Prostate gland (tissue), 2 donors: ENCODE data around the gene PIAS4. TPM values are rescaled to one million over a fixed set of nuclear protein-coding genes. Genes with fewer than 3 reads are reported as not detected.

Experiments
- DNase-seq: peaks from one replicate; pipeline ENCODE4 v3.0.0-alpha.2; 2019; ENCODE audit warnings: low spot score
- H3K27ac ChIP-seq, 2 donors: fragments of 200-600 bp; sonication (generic); 2 replicates each; pipeline ENCODE4 v1.5.1; 2017 to 2019
- H3K27me3 ChIP-seq: fragments of 200-600 bp; sonication (generic); replicated peaks from 2 replicates; pipeline ENCODE4 v1.5.1; 2019; ENCODE audit not compliant: insufficient read depth
- H3K36me3 ChIP-seq, 2 donors: fragments of 200-600 bp; sonication (generic); 1 replicate in 1 of 2; 2 replicates in 1 of 2; pipeline versions ENCODE4 v1.5.1 to v1.8.1; 2017 to 2019
- H3K4me1 ChIP-seq: fragments of 200-600 bp; sonication (generic); replicated peaks from 2 replicates; pipeline ENCODE4 v1.5.1; 2019
- H3K4me3 ChIP-seq, 2 donors: fragments of 200-600 bp; sonication (generic); 2 replicates each; pipeline ENCODE4 v1.5.1; 2017 to 2019
- H3K9me3 ChIP-seq: fragments of 200-600 bp; sonication (generic); 2 replicates; pipeline ENCODE4 v1.5.1; 2017
- CTCF ChIP-seq, 4 experiments: fragments of 200-600 bp in 2 of 4; fragments of 450-650 bp in 2 of 4; sonication (generic) in 2 of 4; IDR thresholded peaks; 1 replicate in 3 of 4; 2 replicates in 1 of 4; pipeline ENCODE4 v1.5.1; 2016 to 2019; ENCODE audit warnings: antibody characterized with exemption in 4 of 4, mild to moderate bottlenecking in 2 of 4, moderate library complexity in 2 of 4
- POLR2A ChIP-seq: fragments of 450-650 bp; IDR thresholded peaks from one replicate; pipeline ENCODE4 v1.6.1; 2016; ENCODE audit warnings: antibody characterized with exemption, mild to moderate bottlenecking
- POLR2AphosphoS5 ChIP-seq: sonication (generic); formaldehyde crosslinking; IDR thresholded peaks from one replicate; pipeline ENCODE4 v1.6.1; 2017; ENCODE audit warnings: antibody characterized with exemption
- WGBS: methylation state at CpG from one replicate; pipeline ENCODE4 v1.1.5; 2018; 5-methylcytosine and 5-hydroxymethylcytosine counted together
- intact Hi-C: fragments of 100-400 bp; cut with DNase I; formaldehyde crosslinking; loops from one replicate; pipeline ENCODE4 v1.14.2; 2022
- total RNA-seq, 2 donors: library from RNA; depleted of rRNA; stranded (reverse); fragments of >200 nt; gene quantifications; one replicate each; pipeline ENCODE4 v1.1.0, GENCODE V29; 2016

The PIAS4 gene
- total RNA-seq, 2 donors from 2014 or later, result 25.3 to 70.0 TPM

DNA sequence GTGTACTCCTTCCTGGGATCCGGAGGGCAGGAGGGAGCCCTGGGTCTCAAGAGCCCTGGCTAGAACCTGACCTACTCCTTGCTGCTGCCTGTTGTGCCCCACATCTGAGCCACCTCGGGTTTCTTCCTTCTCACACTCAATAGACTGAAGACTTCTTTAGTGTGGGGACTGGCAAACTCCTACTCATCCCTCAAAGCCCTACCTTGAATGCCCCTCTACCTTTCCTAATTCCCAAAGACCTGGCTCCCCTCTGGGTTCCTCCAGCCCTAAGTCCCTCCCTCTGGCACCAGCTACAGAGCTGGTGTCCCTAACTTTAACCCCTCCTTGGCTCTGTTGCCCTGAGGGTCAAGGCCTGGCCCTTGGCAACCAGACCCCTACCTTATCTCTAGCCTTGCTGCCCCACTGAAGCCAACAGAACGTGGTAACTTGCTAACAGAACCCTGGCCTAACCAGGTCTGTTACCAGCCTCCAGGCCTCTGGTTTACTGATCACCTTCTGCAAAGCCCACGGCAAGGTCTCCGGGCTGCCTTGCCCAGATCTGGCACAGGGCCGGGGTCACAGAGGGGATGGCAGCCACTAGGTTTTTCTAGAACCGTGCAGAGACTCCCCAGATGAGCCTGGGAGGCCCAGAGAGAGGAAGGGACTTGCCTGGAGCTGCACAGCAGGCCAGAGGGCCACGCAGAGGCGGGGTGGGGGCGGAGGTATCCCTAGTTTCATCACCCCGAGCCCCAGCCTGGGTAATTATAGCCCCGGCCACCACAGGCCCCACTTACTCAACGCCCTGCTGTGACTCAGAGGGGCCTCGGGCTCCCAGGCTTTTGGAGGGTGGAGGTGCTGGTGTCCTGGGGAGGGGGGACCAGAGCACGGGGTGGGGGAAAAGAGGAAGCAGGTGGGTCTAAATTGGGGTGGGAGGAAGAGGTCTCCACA lies 43.9 kb downstream of the PIAS4 start:
- Histone ChIP-seq H3K27ac (peak overlapping the region in 1 of 2 donors; percentile 69), H3K36me3 (peaks cover 15 to 24% of the 10 kb centered on the region in 2 donors), H3K4me3 (no peak overlapping the region), H3K4me1 (peaks cover 7% of the 10 kb centered on the region), H3K27me3 (no peaks in the 10 kb centered on the region), H3K9me3 (no peaks in the 10 kb centered on the region)
- intact Hi-C loops, result no loop called here
- no peak for TF ChIP-seq POLR2AphosphoS5
- TF ChIP-seq POLR2A, result no peak
- no peak for TF ChIP-seq CTCF (IDR thresholded peaks at IDR 0.05)
- 77% methylated on average over 15 of the region's 15 CpGs for WGBS
- no peak for DNase-seq

- intact Hi-C loops, result no loop called here
- TF ChIP-seq POLR2A (no peak), POLR2AphosphoS5 (no peak), CTCF (IDR thresholded peaks at IDR 0.05) (no peak)
- H3K4me1 ChIP-seq, result peaks cover 7% of the 10 kb centered on the region
- H3K27me3 ChIP-seq, result no peaks in the 10 kb centered on the region
- DNase-seq, result no peak
- no peak overlapping the region for H3K4me3 ChIP-seq
- 47% methylated on average over 17 of the region's 27 CpGs for WGBS
- peaks cover 15 to 20% of the 10 kb centered on the region in 2 donors for H3K36me3 ChIP-seq
- H3K9me3 ChIP-seq, result no peaks in the 10 kb centered on the region
- H3K27ac ChIP-seq, result peak overlapping the region; percentile 66 to 69
These were observed 44.8 kb downstream of the PIAS4 start for GRCh38 chr19:4052114-4052992.

DNA sequence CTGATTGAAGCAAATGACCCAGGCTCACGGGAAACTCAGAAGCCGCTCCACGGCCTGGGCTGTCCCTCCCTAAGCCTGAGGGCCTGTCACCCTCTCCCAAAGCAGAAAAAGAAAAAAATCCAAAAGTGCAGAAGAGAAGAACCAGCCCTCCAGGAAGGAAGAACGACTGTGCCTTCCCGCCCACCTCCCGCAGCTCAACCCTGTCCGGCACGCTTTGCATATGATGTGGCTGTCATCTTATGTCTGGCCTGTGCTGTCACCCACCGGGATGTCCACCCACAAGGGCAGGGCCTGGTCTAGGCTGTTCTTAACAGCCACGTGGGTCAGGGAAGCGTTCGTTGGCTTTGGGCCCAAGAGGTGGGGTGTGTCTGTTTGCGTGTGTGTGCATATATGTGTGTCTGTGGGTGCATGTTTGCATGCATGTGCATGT lies 45.5 kb downstream of the PIAS4 start:
- WGBS, result 20% methylated on average over 13 of the region's 13 CpGs

More for the DNA sequence above, 45.5 kb downstream of the PIAS4 start:
- H3K27ac ChIP-seq, result peak overlapping the region; percentile 66 to 69
- H3K27me3 ChIP-seq, result no peaks in the 10 kb centered on the region
- intact Hi-C loops, result no loop called here
- peaks cover 7% of the 10 kb centered on the region for H3K4me1 ChIP-seq
- no peak for DNase-seq
- H3K4me3 ChIP-seq, result no peak overlapping the region
- no peak for TF ChIP-seq CTCF (IDR thresholded peaks at IDR 0.05)
- H3K36me3 ChIP-seq, result peaks cover 15 to 20% of the 10 kb centered on the region in 2 donors
- no peaks in the 10 kb centered on the region for H3K9me3 ChIP-seq
